Neural progenitor cell (in vitro differentiated cells): Measurements from ENCODE around the gene TCTN3. TPM values are rescaled to one million over a fixed set of nuclear protein-coding genes. Genes with fewer than 3 reads are reported as not detected.
A peak's percentile ranks its signal among the peaks of the same experiment; 100 is the strongest.

Experiments
- DNase-seq: peaks from one replicate; pipeline ENCODE4 v3.0.0-alpha.2; 2016; ENCODE audit warnings: low spot score
- H2AFZ ChIP-seq: fragments of 200-600 bp; sonication (generic); replicated peaks from 2 replicates; pipeline ENCODE4 v1.6.1; 2016; ENCODE audit warnings: antibody characterized with exemption
- H3F3A ChIP-seq: fragments of 200-600 bp; sonication (generic); 2 replicates; pipeline ENCODE4 v1.6.1; 2016; ENCODE audit warnings: antibody characterized with exemption, low read depth
- H3K27ac ChIP-seq: fragments of 200-600 bp; sonication (generic); 2 replicates; pipeline ENCODE4 v1.5.1; 2016; ENCODE audit warnings: mild to moderate bottlenecking
- H3K27me3 ChIP-seq: fragments of 200-600 bp; sonication (generic); 2 replicates; pipeline ENCODE4 v1.6.1; 2016; ENCODE audit warnings: mild to moderate bottlenecking, moderate library complexity
- H3K36me3 ChIP-seq: fragments of 200-600 bp; sonication (generic); 2 replicates; pipeline ENCODE4 v1.5.1; 2016
- H3K4me1 ChIP-seq: fragments of 200-600 bp; sonication (generic); 2 replicates; pipeline ENCODE4 v1.6.1; 2016; ENCODE audit warnings: mixed run types
- H3K4me2 ChIP-seq: fragments of 200-600 bp; sonication (generic); 2 replicates; pipeline ENCODE4 v1.6.1; 2016
- H3K4me3 ChIP-seq: fragments of 200-600 bp; sonication (generic); 2 replicates; pipeline ENCODE4 v1.5.1; 2016
- H3K79me2 ChIP-seq: fragments of 200-600 bp; sonication (generic); 2 replicates; pipeline ENCODE4 v1.6.1; 2016; ENCODE audit warnings: low read depth
- H3K9ac ChIP-seq: fragments of 200-600 bp; sonication (generic); 2 replicates; pipeline ENCODE4 v1.6.1; 2016
- H3K9me3 ChIP-seq: fragments of 200-600 bp; sonication (generic); 2 replicates; pipeline ENCODE4 v1.5.1; 2016; ENCODE audit warnings: low read depth
- H4K20me1 ChIP-seq: fragments of 200-600 bp; sonication (generic); 2 replicates; pipeline ENCODE4 v1.6.1; 2016; ENCODE audit warnings: low read depth
- H3K27ac Mint-ChIP-seq: 3 replicates; pipeline ENCODE4 v1.8.0; 2021; ENCODE audit warnings: mixed read lengths
- H3K27me3 Mint-ChIP-seq: 2 replicates; pipeline ENCODE4 v1.8.0; 2022; ENCODE audit warnings: low read depth, mild to moderate bottlenecking, inconsistent platforms, moderate library complexity, mixed read lengths; ENCODE audit not compliant: insufficient read depth
- H3K36me3 Mint-ChIP-seq: 3 replicates; pipeline ENCODE4 v1.8.0; 2021; ENCODE audit warnings: mixed read lengths
- H3K4me1 Mint-ChIP-seq: 3 replicates; pipeline ENCODE4 v1.8.0; 2021; ENCODE audit warnings: mixed read lengths
- H3K4me3 Mint-ChIP-seq: 3 replicates; pipeline ENCODE4 v1.8.0; 2021; ENCODE audit warnings: mild to moderate bottlenecking, moderate library complexity, mixed read lengths
- H3K9me3 Mint-ChIP-seq: 3 replicates; pipeline ENCODE4 v1.8.0; 2020; ENCODE audit warnings: mixed read lengths
- CTCF ChIP-seq: fragments of 200-600 bp; sonication (generic); IDR thresholded peaks from 2 replicates; pipeline ENCODE4 v1.5.1; 2017; ENCODE audit warnings: antibody characterized with exemption, mild to moderate bottlenecking
- EZH2 ChIP-seq: fragments of 200-600 bp; sonication (generic); IDR thresholded peaks from 2 replicates; pipeline ENCODE4 v1.6.1; 2017; ENCODE audit warnings: antibody characterized with exemption, mild to moderate bottlenecking, moderate library complexity
- EZH2phosphoT487 ChIP-seq: fragments of 200-600 bp; sonication (generic); IDR thresholded peaks from 2 replicates; pipeline ENCODE4 v1.6.1; 2017; ENCODE audit warnings: antibody characterized with exemption
- total RNA-seq: library from RNA; depleted of rRNA; stranded (reverse); fragments of >200 nt; gene quantifications from 2 replicates; pipeline ENCODE4 v1.2.3, GENCODE V29; 2015; ENCODE audit warnings: low replicate concordance

TCTN3 gene
- total RNA-seq, result 43.1 and 45.9 TPM in 2 replicates

DNA sequence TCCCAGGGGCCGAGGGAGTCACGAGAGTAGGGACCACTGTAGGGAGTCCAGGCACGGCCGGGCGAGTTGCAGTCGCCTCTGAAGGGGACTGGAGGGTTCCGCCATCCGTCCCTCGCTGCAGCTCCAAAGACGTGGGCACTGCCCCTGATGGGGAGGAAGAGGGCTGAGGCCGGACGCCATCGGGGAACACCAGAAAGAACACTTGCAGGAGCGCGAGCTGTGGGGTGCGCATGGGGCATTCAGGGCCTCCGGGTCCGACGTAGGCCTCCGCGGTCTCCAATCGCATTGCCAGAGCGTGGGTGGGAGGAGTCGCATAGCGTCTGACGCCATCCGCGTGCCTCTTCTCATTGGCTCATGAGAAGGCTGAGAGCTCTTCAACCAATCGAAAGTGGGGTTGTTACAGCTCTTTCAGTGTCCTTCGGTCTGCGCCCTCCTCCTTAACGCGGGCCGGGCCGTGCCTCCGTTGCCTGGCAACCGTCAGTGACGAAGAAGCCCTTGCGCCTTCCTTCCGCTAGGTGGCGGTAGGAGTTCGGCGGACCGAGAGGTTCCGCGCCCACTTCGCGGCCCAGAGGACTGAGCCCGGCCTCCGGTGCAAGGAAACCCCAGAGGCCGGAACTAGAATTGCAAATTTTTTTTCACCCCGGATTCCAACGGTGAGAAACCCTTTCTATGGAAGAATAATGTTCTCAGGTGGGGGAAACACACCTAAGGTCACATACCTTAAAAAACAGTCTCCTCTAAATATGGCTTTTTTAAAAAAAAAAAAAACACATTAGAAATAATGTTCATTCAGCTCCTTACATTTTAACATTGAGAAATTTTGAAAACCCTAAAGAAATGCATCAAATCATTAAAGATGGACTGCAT, at the start of gene TCTN3:
Gene TCTN3 (minus strand): TSS at position 260 of the 867 bp plus-strand sequence. CDS start 28 bp downstream, at position 232.
- peaks cover 10% of the 10 kb centered on the region for H3K9me3 Mint-ChIP-seq
- peak within 1 kb of the TSS; percentile 96 for H2AFZ ChIP-seq
- peak within 1 kb of the TSS; percentile 93 for H3K9ac ChIP-seq
- peak; percentile 100 for DNase-seq
- H3K27ac ChIP-seq, result peak within 1 kb of the TSS; percentile 51
- no peaks in the 10 kb centered on the region for H4K20me1 ChIP-seq
- H3K9me3 ChIP-seq, result no peaks in the 10 kb centered on the region
- peaks cover 13% of the 10 kb centered on the region for H3K4me1 ChIP-seq
- H3K36me3 Mint-ChIP-seq, result peaks cover 9% of the 10 kb centered on the region
- H3K4me3 ChIP-seq, result peak within 1 kb of the TSS; percentile 91
- no peaks in the 10 kb centered on the region for H3F3A ChIP-seq
- peak within 1 kb of the TSS; percentile 95 for H3K27ac Mint-ChIP-seq
- peaks cover 33% of the 10 kb centered on the region for H3K79me2 ChIP-seq
- TF ChIP-seq CTCF, result peak; percentile 99
- TF ChIP-seq EZH2phosphoT487, result no peak
- TF ChIP-seq EZH2, result peak; percentile 42
- H3K36me3 ChIP-seq, result peaks cover 5% of the 10 kb centered on the region
- H3K27me3 Mint-ChIP-seq, result no peaks in the 10 kb centered on the region
- peaks cover 12% of the 10 kb centered on the region for H3K4me1 Mint-ChIP-seq
- peak within 1 kb of the TSS; percentile 98 for H3K4me3 Mint-ChIP-seq
- no peaks in the 10 kb centered on the region for H3K27me3 ChIP-seq
- H3K4me2 ChIP-seq, result peak within 1 kb of the TSS; percentile 84

DNA sequence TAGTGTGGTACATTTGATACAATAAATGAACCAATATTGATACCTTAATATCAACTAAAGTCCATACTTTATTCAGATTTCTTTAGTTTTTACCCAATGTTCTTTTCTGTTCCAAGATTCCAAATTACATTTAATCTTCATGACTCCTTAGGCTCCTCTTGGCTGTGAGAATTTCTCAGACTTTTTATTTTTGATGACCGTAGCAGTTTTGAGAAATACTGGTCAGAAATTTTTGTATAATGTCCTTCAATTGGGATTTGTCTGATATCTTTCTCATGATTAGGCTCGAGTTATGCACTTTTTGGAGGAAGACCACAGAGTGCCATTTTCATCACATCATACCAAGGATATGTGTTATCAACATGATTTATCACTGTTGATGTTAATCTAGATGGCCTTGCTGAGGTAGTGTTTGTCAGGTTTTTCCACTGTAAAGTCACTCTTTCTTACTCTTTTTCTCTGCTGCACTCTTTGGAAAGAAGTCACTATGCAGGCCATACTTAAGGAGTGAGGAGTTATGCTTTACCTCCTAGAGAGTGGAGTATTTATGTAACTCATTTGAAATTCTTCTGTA, 49.3 kb upstream of the TCTN3 start:
- no peaks in the 10 kb centered on the region for H3K36me3 Mint-ChIP-seq
- no peaks in the 10 kb centered on the region for H3K79me2 ChIP-seq
- TF ChIP-seq EZH2phosphoT487, result no peak
- no peak for TF ChIP-seq EZH2
- no peak for TF ChIP-seq CTCF
- H3K4me1 ChIP-seq, result peaks cover 6% of the 10 kb centered on the region
- no peaks in the 10 kb centered on the region for H3K36me3 ChIP-seq
- H3K4me1 Mint-ChIP-seq, result peaks cover 8% of the 10 kb centered on the region
- H3F3A ChIP-seq, result no peaks in the 10 kb centered on the region
- no peak overlapping the region for H3K4me3 ChIP-seq
- no peaks in the 10 kb centered on the region for H3K9me3 Mint-ChIP-seq
- H3K4me3 Mint-ChIP-seq, result no peak overlapping the region
- H3K9me3 ChIP-seq, result no peaks in the 10 kb centered on the region
- no peak overlapping the region for H2AFZ ChIP-seq
- DNase-seq, result no peak
- H4K20me1 ChIP-seq, result no peaks in the 10 kb centered on the region
- no peaks in the 10 kb centered on the region for H3K27me3 ChIP-seq
- H3K27ac ChIP-seq, result no peak overlapping the region
- H3K4me2 ChIP-seq, result no peak overlapping the region
- no peak overlapping the region for H3K27ac Mint-ChIP-seq
- no peaks in the 10 kb centered on the region for H3K27me3 Mint-ChIP-seq
- no peak overlapping the region for H3K9ac ChIP-seq

GRCh38 chr10:95742485-95742884, 48.8 kb upstream of the TCTN3 start:
- H3K4me3 ChIP-seq, result no peak overlapping the region
- TF ChIP-seq EZH2phosphoT487 (no peak), EZH2 (no peak), CTCF (no peak)
- H3K4me1 Mint-ChIP-seq, result peaks cover 8% of the 10 kb centered on the region
- H3K79me2 ChIP-seq, result no peaks in the 10 kb centered on the region
- DNase-seq, result no peak
- no peaks in the 10 kb centered on the region for H3F3A ChIP-seq
- no peak overlapping the region for H2AFZ ChIP-seq
- H3K9ac ChIP-seq, result no peak overlapping the region
- H3K4me3 Mint-ChIP-seq, result no peak overlapping the region
- no peak overlapping the region for H3K4me2 ChIP-seq
- no peaks in the 10 kb centered on the region for H3K9me3 Mint-ChIP-seq
- peaks cover 6% of the 10 kb centered on the region for H3K4me1 ChIP-seq
- no peaks in the 10 kb centered on the region for H3K36me3 Mint-ChIP-seq
- H3K27me3 ChIP-seq, result no peaks in the 10 kb centered on the region
- no peaks in the 10 kb centered on the region for H3K9me3 ChIP-seq
- H3K27ac Mint-ChIP-seq, result no peak overlapping the region
- H3K27ac ChIP-seq, result no peak overlapping the region
- no peaks in the 10 kb centered on the region for H4K20me1 ChIP-seq
- no peaks in the 10 kb centered on the region for H3K36me3 ChIP-seq
- no peaks in the 10 kb centered on the region for H3K27me3 Mint-ChIP-seq
